C4-2B (cell line): ENCODE data around the gene NOL12.
"Not testable (repeated sequence)": the region's sequence is repeated elsewhere in the genome, so short reads cannot be mapped to it uniquely, and the experiment has no call there.

Experiments used
- H3K27ac ChIP-seq: fragments of 450-650 bp; 2 replicates; pipeline ENCODE4 v1.5.1; 2017
- ZFX ChIP-seq: fragments of 450-650 bp; IDR thresholded peaks from 2 replicates; pipeline ENCODE4 v1.6.1; 2017
- TF ChIP-seq, protein P1 (sequence below): fragments of 450-650 bp; conservative IDR thresholded peaks from 2 replicates; pipeline ENCODE4 v1.5.1; 2017; ENCODE audit warnings: mild to moderate bottlenecking

Gene NOL12

DNA sequence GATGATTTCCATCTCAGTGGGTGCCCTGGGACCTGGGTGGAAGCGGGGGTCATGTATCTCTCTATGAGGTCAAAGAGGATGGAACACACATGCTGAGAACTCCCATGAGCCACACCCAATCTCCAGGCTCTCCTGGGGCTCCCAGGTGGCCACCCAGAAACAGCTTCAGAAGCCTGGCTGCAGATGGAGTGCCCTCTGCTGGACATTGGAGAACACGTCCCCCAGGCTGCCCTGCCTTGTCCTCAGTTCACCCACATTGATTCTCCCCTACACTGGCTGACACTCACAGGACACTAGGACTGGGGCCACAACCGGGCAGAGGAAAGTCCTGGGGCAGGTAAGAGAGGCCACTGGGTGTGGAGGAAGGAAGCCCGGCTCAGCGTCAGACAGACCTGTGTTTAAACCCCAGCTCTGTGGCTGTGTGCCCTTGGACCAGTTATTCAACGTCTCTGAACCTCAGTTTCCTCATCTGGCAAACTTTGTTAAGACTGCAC lies 4.5 kb upstream of the NOL12 start:
- H3K27ac ChIP-seq, result no peak overlapping the region
- TF ChIP-seq, protein P1, sequence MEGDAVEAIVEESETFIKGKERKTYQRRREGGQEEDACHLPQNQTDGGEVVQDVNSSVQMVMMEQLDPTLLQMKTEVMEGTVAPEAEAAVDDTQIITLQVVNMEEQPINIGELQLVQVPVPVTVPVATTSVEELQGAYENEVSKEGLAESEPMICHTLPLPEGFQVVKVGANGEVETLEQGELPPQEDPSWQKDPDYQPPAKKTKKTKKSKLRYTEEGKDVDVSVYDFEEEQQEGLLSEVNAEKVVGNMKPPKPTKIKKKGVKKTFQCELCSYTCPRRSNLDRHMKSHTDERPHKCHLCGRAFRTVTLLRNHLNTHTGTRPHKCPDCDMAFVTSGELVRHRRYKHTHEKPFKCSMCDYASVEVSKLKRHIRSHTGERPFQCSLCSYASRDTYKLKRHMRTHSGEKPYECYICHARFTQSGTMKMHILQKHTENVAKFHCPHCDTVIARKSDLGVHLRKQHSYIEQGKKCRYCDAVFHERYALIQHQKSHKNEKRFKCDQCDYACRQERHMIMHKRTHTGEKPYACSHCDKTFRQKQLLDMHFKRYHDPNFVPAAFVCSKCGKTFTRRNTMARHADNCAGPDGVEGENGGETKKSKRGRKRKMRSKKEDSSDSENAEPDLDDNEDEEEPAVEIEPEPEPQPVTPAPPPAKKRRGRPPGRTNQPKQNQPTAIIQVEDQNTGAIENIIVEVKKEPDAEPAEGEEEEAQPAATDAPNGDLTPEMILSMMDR, result peak; percentile 92
- no peak for TF ChIP-seq ZFX

- no peak for TF ChIP-seq ZFX
- TF ChIP-seq, protein P1, result no peak
- H3K27ac ChIP-seq, result no peak overlapping the region
Measured at GRCh38 chr22:37684803-37685615, 1.1 kb upstream of the NOL12 start.

- H3K27ac ChIP-seq, result no peak overlapping the region
- TF ChIP-seq, protein P1, result no peak
- no peak for TF ChIP-seq ZFX
Measured at GRCh38 chr22:37690407-37690806, 4.3 kb downstream of the NOL12 start.

DNA sequence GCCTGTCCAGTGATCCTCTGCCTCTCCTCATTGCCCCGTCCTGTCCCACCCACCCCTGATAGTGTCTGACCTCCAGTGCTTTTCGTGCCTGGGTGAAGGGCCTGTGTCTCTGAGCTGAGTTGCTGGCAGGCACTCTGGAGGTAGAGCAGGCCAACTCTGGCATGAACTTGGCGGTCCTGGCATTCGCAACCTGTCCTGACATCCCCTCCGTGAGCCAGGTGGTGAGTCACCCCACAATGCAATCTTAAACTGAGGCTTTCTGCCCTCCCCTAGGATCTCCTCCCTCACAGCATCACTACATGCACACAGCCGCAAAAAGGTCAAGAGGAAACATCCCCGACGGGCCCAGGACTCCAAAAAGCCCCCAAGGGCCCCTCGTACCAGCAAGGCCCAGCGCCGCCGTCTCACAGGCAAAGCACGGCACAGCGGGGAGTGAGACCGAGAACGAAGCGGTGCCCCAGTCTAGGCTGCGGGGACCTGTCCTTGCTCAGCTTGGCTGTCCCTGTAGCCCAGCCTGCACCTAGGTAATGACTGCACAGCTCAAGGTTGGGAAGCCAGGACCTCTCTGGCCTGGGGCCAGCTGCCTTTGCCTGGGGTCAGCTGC lies 4.9 kb downstream of the NOL12 start:
- H3K27ac ChIP-seq, result no peak overlapping the region
- no peak for TF ChIP-seq ZFX
- TF ChIP-seq, protein P1, result no peak

GRCh38 chr22:37692627-37693285 lies 6.6 kb downstream of the NOL12 start:
- no peak overlapping the region for H3K27ac ChIP-seq
- TF ChIP-seq, protein P1, result no peak
- TF ChIP-seq ZFX, result no peak

DNA sequence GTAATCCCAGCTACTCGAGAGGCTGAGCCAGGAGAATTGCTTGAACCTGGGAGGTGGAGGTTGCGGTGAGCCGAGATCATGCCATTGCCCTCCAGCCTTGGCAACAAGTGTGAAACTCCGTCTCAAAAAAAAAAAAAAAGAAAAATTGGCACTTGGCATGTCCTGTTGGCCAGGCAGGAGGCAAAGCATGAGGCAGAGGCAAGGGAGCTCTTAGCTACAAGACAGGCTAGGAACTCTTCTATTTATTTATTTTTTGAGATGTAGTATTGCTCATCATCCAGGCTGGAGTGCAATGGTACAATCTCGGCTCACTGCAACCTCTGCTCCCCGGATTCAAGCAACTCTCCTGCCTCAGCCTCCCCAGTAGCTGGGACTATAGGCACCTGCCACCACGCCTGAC lies 8.0 kb downstream of the NOL12 start:
- H3K27ac ChIP-seq, result not testable (repeated sequence)

GRCh38 chr22:37696260-37696656 lies 10.1 kb downstream of the NOL12 start:
- H3K27ac ChIP-seq, result peak overlapping the region; percentile 24; the same call in 1 of the 2 replicates
